HTERT RPE-1 (cell line): Measurements from ENCODE around the gene AAGAB.

Experiments
- in situ Hi-C: fragments of 300-500 bp; cut with MboI; formaldehyde crosslinking; loops from 4 replicates; pipeline ENCODE4 v1.14.3; 2020; ENCODE audit warnings: low sequenced_read_pairs

Gene AAGAB

GRCh38 chr15:67212684-67213367, 41.6 kb downstream of the AAGAB start:
- in situ Hi-C loops, result no loop called here

DNA sequence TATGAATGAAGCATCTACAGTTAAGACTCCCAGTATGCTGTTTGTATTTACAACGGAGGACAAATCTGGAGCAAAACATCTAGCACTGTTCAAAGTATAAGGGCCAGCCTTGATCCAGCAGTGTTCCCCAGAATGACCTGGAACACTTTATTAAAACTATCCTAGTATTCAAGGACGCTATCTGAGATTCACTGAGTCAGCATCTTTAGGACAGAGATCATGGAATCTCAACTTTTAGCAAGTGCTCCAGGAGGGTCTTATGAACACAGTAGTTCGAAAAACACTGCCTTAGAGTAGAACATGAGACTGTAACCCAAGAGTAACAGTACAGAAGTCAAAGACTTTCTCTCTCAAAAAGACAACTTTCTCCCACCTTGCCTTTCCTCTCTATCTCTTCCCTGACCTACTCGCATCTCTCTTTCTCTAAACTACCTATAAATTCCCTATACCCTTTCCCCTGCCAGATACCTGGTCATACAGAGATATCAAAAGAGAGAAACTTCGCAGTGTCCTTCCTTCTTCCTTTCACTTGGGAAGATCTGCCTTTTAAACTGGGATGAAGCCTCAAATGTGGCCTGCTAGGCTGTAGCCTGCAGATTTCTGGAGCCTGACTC, 43.8 kb downstream of the AAGAB start:
- in situ Hi-C loops, result no loop called here

DNA sequence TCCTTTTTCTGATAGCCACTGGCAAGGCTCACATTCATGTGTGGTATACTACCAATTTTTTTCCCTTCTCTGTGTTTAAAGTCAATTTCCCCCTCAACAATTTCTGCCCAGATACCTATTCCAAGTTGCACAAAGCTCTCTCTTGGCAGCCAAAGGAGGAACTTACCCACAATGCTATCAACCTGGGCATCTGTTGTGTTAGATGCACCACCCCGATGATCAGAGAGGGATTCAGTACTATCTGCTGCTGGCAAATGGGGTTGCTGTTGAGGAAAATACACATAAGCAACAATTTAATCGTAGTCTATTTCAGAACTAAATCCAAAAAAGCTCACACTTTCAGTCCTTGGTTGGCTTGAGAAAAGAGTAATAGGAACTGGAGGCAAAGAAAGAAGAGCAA, 46.1 kb downstream of the AAGAB start:
- in situ Hi-C loops, result no loop called here

DNA sequence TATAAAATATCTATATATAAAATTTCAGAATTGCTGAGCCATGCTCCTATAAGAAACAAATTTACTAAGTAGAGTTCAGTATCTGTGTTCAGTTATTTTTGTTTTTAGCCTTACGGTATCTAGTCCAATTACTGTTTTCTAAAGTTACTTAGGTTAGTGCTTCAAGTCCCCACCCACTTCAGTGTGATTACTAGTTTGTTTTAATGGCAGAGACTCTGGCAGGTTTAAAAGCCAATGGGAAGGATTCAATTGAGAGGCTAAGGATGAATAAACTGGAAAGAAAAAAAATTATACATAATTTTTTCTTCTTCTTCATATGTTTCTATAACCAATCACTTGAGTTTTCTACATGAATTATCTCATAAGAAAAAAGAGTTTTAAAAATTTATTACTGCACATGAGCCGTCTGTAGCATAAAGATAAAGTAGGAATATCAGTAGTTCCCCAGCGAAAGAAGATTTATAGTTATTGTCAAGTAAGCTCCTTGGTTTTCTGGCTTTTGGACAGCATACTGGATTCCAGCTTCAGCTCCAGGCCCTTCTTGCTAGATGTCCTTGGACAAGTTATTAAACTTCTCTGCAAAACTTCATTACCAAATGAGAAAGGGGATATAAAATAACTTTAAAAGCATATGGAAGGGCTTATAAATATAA, 46.8 kb downstream of the AAGAB start:
- in situ Hi-C loops, result no loop called here

DNA sequence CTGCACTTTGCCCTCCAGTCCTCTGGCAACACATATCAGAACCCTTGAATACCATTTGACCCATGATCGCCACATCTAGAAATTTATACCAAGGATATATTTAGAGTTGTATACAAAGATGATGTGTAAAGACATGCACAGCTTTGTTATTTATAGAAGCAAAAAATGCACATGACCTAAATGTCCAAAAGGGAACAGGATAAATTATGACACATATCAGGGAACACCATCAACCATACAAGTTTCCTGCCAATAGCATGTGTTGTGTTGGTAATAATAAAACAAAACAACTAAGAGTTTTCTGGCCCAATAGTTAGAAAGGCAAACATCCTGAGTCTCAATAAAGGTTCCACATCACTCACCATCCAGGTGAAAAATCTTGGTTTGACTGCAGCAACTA, 51.5 kb downstream of the AAGAB start:
- in situ Hi-C loops, result no loop called here

DNA sequence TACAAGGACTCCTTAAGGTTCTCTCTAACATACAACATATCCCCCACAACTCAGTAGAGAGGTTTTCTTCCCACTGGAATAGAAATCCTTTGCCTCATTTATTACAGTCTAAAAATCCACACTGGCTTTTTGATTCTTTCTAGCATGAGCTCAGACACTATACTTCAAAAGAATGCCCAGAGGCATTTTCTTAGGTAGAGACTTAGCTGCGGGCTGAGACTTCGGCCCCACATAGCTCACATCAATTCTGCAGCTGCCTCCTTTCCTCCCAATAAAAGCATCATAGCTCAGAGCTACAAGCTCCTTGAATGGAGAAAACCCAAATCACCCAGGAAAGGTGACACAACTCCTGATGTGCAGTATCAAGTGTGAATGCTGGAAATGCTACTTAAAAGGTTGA, 52.4 kb downstream of the AAGAB start:
- in situ Hi-C loops, result no loop called here

DNA sequence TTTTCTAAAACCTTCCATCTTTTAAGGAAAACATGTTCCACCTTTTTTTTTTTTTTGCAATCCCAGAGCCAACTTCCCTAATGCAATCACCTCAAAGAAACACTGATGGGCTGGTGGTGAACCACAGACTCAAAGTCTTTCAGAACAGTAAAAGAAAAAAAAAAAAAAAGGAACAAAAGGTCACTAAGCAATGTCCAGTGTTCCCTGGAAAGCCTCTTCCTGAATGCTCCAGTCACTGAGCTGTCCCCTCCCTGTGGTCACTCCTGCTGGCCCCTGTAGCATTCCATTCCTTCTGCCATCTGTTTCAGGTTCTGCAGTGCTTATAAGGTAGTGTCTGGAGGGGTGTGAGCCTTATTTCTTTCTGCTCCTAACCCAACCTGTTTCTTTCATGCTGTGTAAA, 53.3 kb downstream of the AAGAB start:
- in situ Hi-C loops, result no loop called here

GRCh38 chr15:67199881-67200763, 54.3 kb downstream of the AAGAB start:
- in situ Hi-C loops, result no loop called here

- in situ Hi-C loops, result no loop called here
Observed at GRCh38 chr15:67199391-67199790, 55.1 kb downstream of the AAGAB start.

GRCh38 chr15:67198157-67198754, 56.2 kb downstream of the AAGAB start:
- in situ Hi-C loops, result no loop called here

- in situ Hi-C loops, result no loop called here
Observed at GRCh38 chr15:67197364-67197695, 57.1 kb downstream of the AAGAB start.

DNA sequence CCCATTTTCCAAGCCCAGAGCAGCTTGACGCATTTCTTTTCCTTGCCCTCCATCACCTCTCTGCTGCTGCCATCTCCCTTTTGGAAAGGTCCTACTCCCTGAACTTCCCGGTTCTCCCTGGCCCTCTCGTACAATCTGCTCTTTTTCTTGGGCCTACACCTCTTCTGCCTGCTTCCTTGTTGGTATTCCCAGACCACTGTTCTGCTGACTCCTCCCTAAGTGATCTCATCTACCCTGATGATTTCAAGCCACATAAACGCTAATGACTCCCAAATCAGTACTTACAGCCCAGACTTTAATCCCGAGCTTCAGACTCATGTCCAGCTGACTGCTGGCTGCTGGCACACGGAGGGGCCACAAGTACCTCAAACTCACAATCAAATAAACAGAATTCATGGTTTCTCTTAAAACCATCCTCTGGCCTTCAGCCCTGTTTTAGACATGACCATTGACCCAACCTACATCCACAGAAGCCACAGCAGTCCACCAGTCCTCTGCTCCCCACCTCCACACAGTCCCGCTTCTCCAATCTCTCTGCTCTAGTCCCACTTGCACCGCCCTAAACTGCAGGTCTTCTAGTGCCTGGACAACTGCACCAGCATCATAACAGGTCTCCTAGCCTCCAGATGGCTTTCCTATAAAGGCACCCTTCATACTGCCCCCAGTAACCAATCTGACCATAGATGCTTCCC, 57.6 kb downstream of the AAGAB start:
- in situ Hi-C loops, result no loop called here

DNA sequence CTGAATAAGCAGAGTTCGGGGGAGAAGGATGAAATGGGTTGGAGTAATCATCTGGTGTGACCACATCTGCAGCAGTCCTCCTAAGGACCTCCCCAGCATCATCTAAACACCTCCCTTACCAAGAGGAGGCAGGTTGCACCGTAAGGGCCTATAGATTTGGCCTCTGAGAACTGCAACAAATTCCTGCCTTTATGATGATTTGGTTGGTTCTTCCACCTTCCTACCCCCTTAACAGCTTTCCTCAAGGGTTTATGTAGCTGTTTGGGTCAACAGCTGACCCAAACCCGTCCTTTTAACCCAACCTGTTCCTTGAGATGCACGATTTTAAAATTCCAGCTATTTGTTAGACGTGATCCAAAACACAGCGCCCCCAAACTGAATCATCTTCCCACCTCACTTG, 58.2 kb downstream of the AAGAB start:
- in situ Hi-C loops, result no loop called here

DNA sequence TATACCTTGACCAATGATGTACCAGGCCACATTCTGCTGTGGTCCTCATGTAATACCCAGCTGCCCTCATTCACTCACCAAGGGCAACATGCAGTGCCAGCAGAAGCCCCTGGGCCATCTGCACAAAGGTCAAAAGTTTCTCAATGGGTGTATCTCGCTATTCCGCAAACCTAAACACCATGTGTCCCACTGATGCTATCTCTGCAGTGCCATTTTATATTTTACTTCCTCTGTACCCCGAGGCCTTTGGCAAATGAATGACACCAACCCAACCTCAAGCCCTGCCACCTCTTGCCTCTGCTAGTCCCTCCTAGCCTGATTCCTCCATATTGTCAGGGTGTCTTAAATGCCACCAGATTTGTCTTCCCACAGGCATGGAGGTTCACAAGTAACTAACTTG, 59.2 kb downstream of the AAGAB start:
- in situ Hi-C loops, result no loop called here

- in situ Hi-C loops, result no loop called here
Observed at GRCh38 chr15:67194171-67195114, 60.0 kb downstream of the AAGAB start.

DNA sequence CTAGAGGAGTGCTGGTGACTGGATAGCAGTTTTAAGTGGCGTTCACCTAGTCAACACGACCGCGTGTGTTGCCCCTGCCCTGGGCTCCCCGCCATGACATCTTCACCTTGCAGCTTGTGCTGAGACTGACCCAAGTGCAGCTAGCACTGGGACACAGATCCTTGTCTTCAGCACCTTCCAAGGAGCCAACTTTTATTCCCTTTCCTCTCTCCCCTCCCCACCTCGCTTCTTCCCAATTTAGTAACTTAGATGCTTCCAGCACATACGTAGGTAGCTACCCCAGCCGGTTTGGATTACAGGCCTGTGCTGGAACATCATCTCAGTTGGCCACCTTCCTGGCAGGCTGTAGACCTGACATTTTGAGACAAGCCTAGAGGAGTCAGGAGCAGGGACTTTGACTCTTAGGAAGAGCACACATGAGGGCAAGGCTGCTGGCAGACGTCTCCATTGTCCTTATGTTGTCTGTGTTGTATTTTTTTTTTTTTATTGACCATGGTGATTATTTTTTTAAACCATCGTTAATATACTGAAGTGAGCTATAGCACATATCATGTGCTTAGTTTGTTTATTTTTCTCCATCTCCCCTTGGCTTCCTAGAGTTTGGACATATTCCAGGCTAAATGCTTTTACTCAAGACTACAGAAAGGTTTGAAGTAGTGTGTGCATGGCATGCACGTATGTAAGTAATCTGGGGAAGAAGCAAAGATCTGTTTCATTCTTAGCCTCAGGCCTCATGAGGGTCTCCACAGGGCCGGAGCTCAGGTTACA, 61.1 kb downstream of the AAGAB start:
- in situ Hi-C loops, result no loop called here

- in situ Hi-C loops, result no loop called here
Observed at GRCh38 chr15:67192185-67192820, 62.2 kb downstream of the AAGAB start.

GRCh38 chr15:67190813-67191212, 63.6 kb downstream of the AAGAB start:
- in situ Hi-C loops, result no loop called here
